T-helper 2 cell treated with Interferon-gamma antibody and Interleukin-4, amounts not matched to agents 100 ng/mL and 5 ng/mL, for 36 hours (primary cell): ENCODE measurements around the gene GAB2. TPM values are rescaled to one million over a fixed set of nuclear protein-coding genes. Genes with fewer than 3 reads are reported as not detected.

Experiments used
- intact Hi-C: fragments of 100-400 bp; cut with micrococcal nuclease; formaldehyde crosslinking; loops from one replicate; pipeline ENCODE4 v1.15.1; 2023
- total RNA-seq: library from RNA; stranded (reverse); gene quantifications from 2 replicates; pipeline ENCODE4 v1.2.3, GENCODE V29; 2022

Gene GAB2
- total RNA-seq, 1 donor from 2014 or later: 96.1 TPM

DNA sequence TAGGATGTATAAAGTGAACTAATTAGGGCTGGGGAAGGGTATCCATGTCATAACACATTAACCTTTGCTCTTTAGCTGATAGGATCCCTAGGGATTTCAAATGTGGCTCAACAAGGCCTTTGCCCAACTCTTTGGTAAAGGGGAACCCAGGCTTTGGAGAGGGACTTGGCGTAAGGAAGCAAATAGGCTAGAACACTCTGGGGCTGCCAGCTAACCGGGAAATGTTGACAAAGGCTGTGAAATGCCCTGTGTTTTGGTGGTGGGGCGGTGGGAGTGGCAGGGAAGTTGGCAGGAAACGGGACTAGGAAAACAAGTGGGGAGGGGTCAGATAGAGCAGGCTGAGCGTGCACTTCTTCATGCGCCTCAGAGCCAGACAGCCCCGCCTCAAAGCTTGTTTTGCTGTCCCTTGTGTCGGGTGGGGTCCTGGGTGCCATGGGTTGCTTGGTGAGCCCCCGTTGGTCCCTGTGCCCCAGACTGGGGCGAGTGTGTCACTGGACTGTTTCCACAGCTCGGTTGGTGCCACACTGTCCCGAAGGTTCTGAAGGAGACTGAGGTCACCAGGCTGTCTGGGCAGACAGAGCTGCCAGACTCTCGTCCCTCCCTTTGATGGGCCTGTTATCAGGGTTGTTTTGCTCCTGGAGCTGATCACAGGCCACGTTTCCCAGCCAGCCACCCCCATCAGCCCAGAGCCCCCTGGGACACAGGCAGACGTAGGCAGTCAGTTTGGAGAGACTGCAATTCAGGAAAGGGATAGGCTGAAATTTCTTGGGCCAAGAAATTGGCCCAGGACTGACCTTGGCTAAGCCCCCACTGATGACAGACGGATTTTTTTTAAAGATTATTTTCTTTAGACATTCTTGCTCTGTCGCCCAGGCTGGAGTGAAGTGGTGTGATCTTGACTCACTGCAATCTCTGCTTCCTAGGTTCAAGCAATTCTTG, 248.8 kb downstream of the GAB2 start:
- intact Hi-C loops: no loop called here

DNA sequence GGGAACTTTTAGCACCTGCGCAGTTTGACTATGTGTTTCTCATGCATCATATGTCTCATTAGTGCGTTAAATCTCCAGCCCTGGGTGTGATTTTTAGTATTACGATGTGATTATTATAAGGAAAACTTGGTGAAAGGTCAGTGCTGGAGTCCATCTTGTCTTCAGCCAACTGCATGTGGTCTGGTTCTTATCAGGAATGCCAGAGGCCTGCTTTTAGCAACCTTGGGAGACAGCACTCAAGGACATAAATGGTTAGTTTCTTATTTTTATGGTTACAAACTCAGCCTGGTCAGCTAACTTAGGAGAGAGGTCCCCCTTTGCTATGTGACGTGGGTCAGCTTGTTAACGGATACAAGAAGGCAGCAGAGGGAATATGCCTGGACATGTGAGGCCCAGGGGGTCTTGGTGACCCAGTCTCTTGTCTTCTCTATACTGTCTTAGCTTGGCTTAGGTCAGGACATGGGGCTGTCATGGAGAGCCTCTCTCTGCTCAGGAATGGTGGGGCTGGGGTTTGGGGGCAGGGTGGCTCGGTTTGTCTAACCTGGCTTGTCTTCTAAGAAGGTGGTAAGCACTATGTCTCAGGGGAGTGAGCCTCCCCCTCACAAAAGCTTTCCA, 250.7 kb downstream of the GAB2 start:
- intact Hi-C loops: no loop called here

Other genes with a start within 250 kb of the GAB2 start
- 10.6 and 11.3 TPM in 2 replicates for gene KCTD21, start 229.2 kb downstream of the GAB2 start, total RNA-seq
- gene USP35, start 228.9 kb downstream of the GAB2 start, total RNA-seq: 13.8 and 14.6 TPM in 2 replicates
- 19.1 and 19.9 TPM in 2 replicates for gene NARS2, start 157.0 kb upstream of the GAB2 start, total RNA-seq